Stomach (tissue), 9 donors: Measurements from ENCODE around the gene TSPAN10. TPM values are rescaled to one million over a fixed set of nuclear protein-coding genes. Genes with fewer than 3 reads are reported as not detected.
A peak's percentile ranks its signal among the peaks of the same experiment; 100 is the strongest.

Experiments
- DNase-seq, 2 donors: peaks; one replicate each; pipeline versions ENCODE4 v3.0.0 to v3.0.0-alpha.2; 2013 to 2019
- H3K27ac ChIP-seq, 5 donors: fragments of 200-600 bp in 4 of 5; sonication (generic) in 4 of 5; one replicate each; pipeline ENCODE4 v1.5.1; 2013 to 2019; ENCODE audit warnings: mild to moderate bottlenecking in 1 of 5, moderate library complexity in 1 of 5
- H3K27me3 ChIP-seq, 3 donors: fragments of 200-600 bp; sonication (generic); one replicate each; pipeline ENCODE4 v1.5.1; 2017 to 2019; ENCODE audit warnings: mixed run types in 1 of 3
- H3K36me3 ChIP-seq, 4 donors: fragments of 200-600 bp; sonication (generic); 1 replicate in 3 of 4; 2 replicates in 1 of 4; pipeline ENCODE4 v1.5.1; 2016 to 2019
- H3K4me1 ChIP-seq, 4 donors: fragments of 200-600 bp; sonication (generic); one replicate each; pipeline ENCODE4 v1.5.1; 2016 to 2019
- H3K4me3 ChIP-seq, 4 donors: fragments of 200-600 bp; sonication (generic) in 3 of 4; one replicate each; pipeline ENCODE4 v1.5.1; 2016 to 2019; ENCODE audit warnings: mild to moderate bottlenecking in 1 of 4
- H3K9me3 ChIP-seq, 4 donors: fragments of 200-600 bp; sonication (generic); one replicate each; pipeline ENCODE4 v1.5.1; 2016 to 2019
- CTCF ChIP-seq, 7 experiments: fragments of 450-650 bp in 4 of 7; fragments of 200-600 bp in 3 of 7; sonication (generic) in 3 of 7; IDR thresholded peaks; one replicate each; pipeline ENCODE4 v1.5.1; 2016 to 2019; ENCODE audit warnings: antibody characterized with exemption in 7 of 7, control low read depth in 2 of 7, mild to moderate bottlenecking in 1 of 7
- EP300 ChIP-seq: sonication (generic); formaldehyde crosslinking; IDR thresholded peaks from one replicate; pipeline ENCODE4 v1.6.1; 2017; ENCODE audit warnings: antibody characterized with exemption
- POLR2A ChIP-seq, 4 donors: fragments of 450-650 bp; IDR thresholded peaks; one replicate each; pipeline ENCODE4 v1.6.1; 2016; ENCODE audit warnings: antibody characterized with exemption in 4 of 4, control low read depth in 2 of 4, mild to moderate bottlenecking in 1 of 4, moderate library complexity in 1 of 4
- POLR2AphosphoS5 ChIP-seq, 3 donors: sonication (generic); formaldehyde crosslinking; IDR thresholded peaks; one replicate each; pipeline ENCODE4 v1.6.1; 2016; ENCODE audit warnings: antibody characterized with exemption in 3 of 3
- WGBS, 5 donors: extraction: QIAGEN DNeasy Blood & Tissue Kit in 3 of 5; methylation state at CpG; one replicate each; pipeline versions ENCODE4 v1.1.5 to v1.1.7; 2013 to 2018; 5-methylcytosine and 5-hydroxymethylcytosine counted together
- intact Hi-C: fragments of 100-400 bp; cut with DNase I; formaldehyde crosslinking; loops from one replicate; pipeline ENCODE4 v1.15.1; 2023; ENCODE audit warnings: low total_unique reads
- polyA plus RNA-seq, 3 donors: library from polyadenylated mRNA; stranded (reverse); fragments of 200-250 nt; gene quantifications; one replicate each; pipeline ENCODE4 v1.2.3, GENCODE V29; 2013
- total RNA-seq, 5 donors: library from RNA; depleted of rRNA; stranded (reverse); fragments of >200 nt; gene quantifications; one replicate each; pipeline versions ENCODE4 v1.1.0 to v1.2.3, GENCODE V29; 2014 to 2016
- donor health status: healthy with polysubstance abuse.
- donor health status: Bipolar disorder and iron deficiency.
- donor health status: healthy.

TSPAN10 gene
- total and polyA plus RNA-seq, 8 donors, result 1.1 to 1.5 (median 1.2) TPM; not detected in 5

- Histone ChIP-seq H3K36me3 (peaks cover 0 to 7% (median 6%) of the 10 kb centered on the region in 4 donors), H3K4me3 (peak overlapping the region; percentile 65 to 97 (median 80)), H3K27me3 (no peaks in the 10 kb centered on the region), H3K9me3 (no peaks in the 10 kb centered on the region), H3K27ac (peak overlapping the region; percentile 89 to 96 (median 95)), H3K4me1 (peaks cover 20 to 46% (median 40%) of the 10 kb centered on the region in 4 donors)
- DNase-seq, result no peak
- intact Hi-C loops, result no loop called here
- no peak for TF ChIP-seq POLR2A (IDR thresholded peaks at IDR 0.05)
- TF ChIP-seq POLR2AphosphoS5 (IDR thresholded peaks at IDR 0.05), result no peak
- TF ChIP-seq CTCF (IDR thresholded peaks at IDR 0.05), result no peak
- TF ChIP-seq EP300, result no peak
- 28 to 36% (median 30%) methylated on average over 18 of the region's 18 CpGs for WGBS, 5 donors
These were observed 957 bp upstream of the TSPAN10 start for GRCh38 chr17:81635973-81636504.

- DNase-seq, result no peak
- WGBS, 5 donors, result 54 to 73% (median 61%) methylated on average over 4 of the region's 4 CpGs
- H3K4me1 ChIP-seq, result peaks cover 20 to 34% (median 33%) of the 10 kb centered on the region in 4 donors
- H3K9me3 ChIP-seq, result no peaks in the 10 kb centered on the region
- intact Hi-C loops, result no loop called here
- H3K36me3 ChIP-seq, result no peaks in the 10 kb centered on the region
- no peak for TF ChIP-seq CTCF (IDR thresholded peaks at IDR 0.05)
- TF ChIP-seq POLR2AphosphoS5 (IDR thresholded peaks at IDR 0.05), result no peak
- no peak for TF ChIP-seq EP300
- no peak for TF ChIP-seq POLR2A (IDR thresholded peaks at IDR 0.05)
- no peak overlapping the region for H3K27ac ChIP-seq
- H3K27me3 ChIP-seq, result no peaks in the 10 kb centered on the region
- no peak overlapping the region for H3K4me3 ChIP-seq
These were observed 1.7 kb downstream of the TSPAN10 start for GRCh38 chr17:81638683-81639082.

- intact Hi-C loops, result no loop called here
- WGBS, 5 donors, result 90 to 94% (median 93%) methylated on average over 9 of the region's 9 CpGs
- no peaks in the 10 kb centered on the region for H3K36me3 ChIP-seq
- no peaks in the 10 kb centered on the region for H3K27me3 ChIP-seq
- no peak for TF ChIP-seq POLR2AphosphoS5 (IDR thresholded peaks at IDR 0.05)
- TF ChIP-seq POLR2A (IDR thresholded peaks at IDR 0.05), result no peak
- TF ChIP-seq EP300, result no peak
- TF ChIP-seq CTCF (IDR thresholded peaks at IDR 0.05), result no peak
- DNase-seq, result no peak
- no peak overlapping the region for H3K4me3 ChIP-seq
- H3K9me3 ChIP-seq, result no peaks in the 10 kb centered on the region
- H3K27ac ChIP-seq, result no peak overlapping the region
- H3K4me1 ChIP-seq, result peaks cover 11 to 21% (median 20%) of the 10 kb centered on the region in 4 donors
These were observed 3.0 kb downstream of the TSPAN10 start for GRCh38 chr17:81640011-81640410.

- Histone ChIP-seq H3K4me1 (peaks cover 0 to 7% (median 7%) of the 10 kb centered on the region in 4 donors), H3K4me3 (no peak overlapping the region), H3K27me3 (peaks cover 0 to 4% (median under 1%) of the 10 kb centered on the region in 3 donors), H3K9me3 (no peaks in the 10 kb centered on the region), H3K36me3 (peaks cover 0 to 5% (median 0%) of the 10 kb centered on the region in 4 donors), H3K27ac (no peak overlapping the region)
- 89 to 97% (median 95%) methylated on average over 9 to 17 of the region's 17 CpGs for WGBS, 5 donors
- intact Hi-C loops, result no loop called here
- no peak for DNase-seq
- TF ChIP-seq POLR2AphosphoS5 (IDR thresholded peaks at IDR 0.05) (no peak), EP300 (no peak), POLR2A (IDR thresholded peaks at IDR 0.05) (no peak), CTCF (IDR thresholded peaks at IDR 0.05) (no peak)
These were observed 5.0 kb downstream of the TSPAN10 start for GRCh38 chr17:81641825-81642489.
